Loucy (cell line): ENCODE measurements around the gene PKP4.

ENCODE experiments used
- H2AFZ ChIP-seq: fragments of 200-600 bp; sonication (generic); 2 replicates; pipeline ENCODE4 v1.6.0; 2016; ENCODE audit warnings: antibody characterized with exemption, mild to moderate bottlenecking, low read length, moderate library complexity
- H3F3A ChIP-seq: fragments of 200-600 bp; 2 replicates; pipeline ENCODE4 v1.6.0; 2016; ENCODE audit warnings: antibody characterized with exemption, low read depth, mild to moderate bottlenecking
- H3K27me3 ChIP-seq: fragments of 200-600 bp; sonication (generic); 2 replicates; pipeline ENCODE4 v1.6.1; 2014; ENCODE audit warnings: low read length, mild to moderate bottlenecking; ENCODE audit not compliant: insufficient read depth, poor library complexity, severe bottlenecking
- H3K36me3 ChIP-seq: fragments of 200-600 bp; sonication (generic); 2 replicates; pipeline ENCODE4 v1.6.1; 2016; ENCODE audit warnings: low read length; ENCODE audit not compliant: insufficient read depth
- H3K4me1 ChIP-seq: fragments of 200-600 bp; sonication (generic); 2 replicates; pipeline ENCODE4 v1.5.1; 2014; ENCODE audit warnings: low read length, mild to moderate bottlenecking; ENCODE audit not compliant: insufficient read depth, poor library complexity, severe bottlenecking
- H3K4me2 ChIP-seq: fragments of 200-600 bp; sonication (generic); 2 replicates; pipeline ENCODE4 v1.6.0; 2014; ENCODE audit warnings: antibody characterized with exemption, low read length, low read depth, mild to moderate bottlenecking; ENCODE audit not compliant: poor library complexity, severe bottlenecking
- H3K4me3 ChIP-seq: fragments of 200-600 bp; sonication (generic); 2 replicates; pipeline ENCODE4 v1.5.1; 2014; ENCODE audit warnings: low read length, mild to moderate bottlenecking, mixed read lengths; ENCODE audit not compliant: poor library complexity, severe bottlenecking
- H3K79me2 ChIP-seq: fragments of 200-600 bp; sonication (generic); 2 replicates; pipeline ENCODE4 v1.6.1; 2014; ENCODE audit warnings: low read length; ENCODE audit not compliant: insufficient read depth
- H3K9ac ChIP-seq: fragments of 200-600 bp; sonication (generic); 2 replicates; pipeline ENCODE4 v1.6.0; 2014; ENCODE audit warnings: mild to moderate bottlenecking, low read depth, low read length, moderate library complexity; ENCODE audit not compliant: poor library complexity, severe bottlenecking
- H3K9me2 ChIP-seq: fragments of 200-600 bp; sonication (generic); replicated peaks from 2 replicates; pipeline ENCODE4 v1.6.1; 2016; ENCODE audit warnings: low read depth, low read length, mixed read lengths
- H3K9me3 ChIP-seq: fragments of 200-600 bp; sonication (generic); 2 replicates; pipeline ENCODE4 v1.6.1; 2014; ENCODE audit warnings: mild to moderate bottlenecking, antibody characterized with exemption, low read length, low read depth; ENCODE audit not compliant: insufficient read depth
- H4K20me1 ChIP-seq: fragments of 200-600 bp; sonication (generic); 2 replicates; pipeline ENCODE4 v1.6.0; 2014; ENCODE audit warnings: antibody characterized with exemption, low read length, mild to moderate bottlenecking; ENCODE audit not compliant: insufficient read depth, poor library complexity, severe bottlenecking
- EZH2phosphoT487 ChIP-seq: fragments of 200-600 bp; IDR thresholded peaks from 2 replicates; pipeline ENCODE4 v1.6.1; 2018; ENCODE audit warnings: antibody characterized with exemption, mild to moderate bottlenecking, moderate library complexity, borderline replicate concordance
- TF ChIP-seq, protein P1 (sequence below): fragments of 200-600 bp; sonication (generic); conservative IDR thresholded peaks from 2 replicates; pipeline ENCODE4 v1.5.1; 2014; ENCODE audit warnings: mild to moderate bottlenecking, antibody characterized with exemption, low read length

PKP4 gene

DNA sequence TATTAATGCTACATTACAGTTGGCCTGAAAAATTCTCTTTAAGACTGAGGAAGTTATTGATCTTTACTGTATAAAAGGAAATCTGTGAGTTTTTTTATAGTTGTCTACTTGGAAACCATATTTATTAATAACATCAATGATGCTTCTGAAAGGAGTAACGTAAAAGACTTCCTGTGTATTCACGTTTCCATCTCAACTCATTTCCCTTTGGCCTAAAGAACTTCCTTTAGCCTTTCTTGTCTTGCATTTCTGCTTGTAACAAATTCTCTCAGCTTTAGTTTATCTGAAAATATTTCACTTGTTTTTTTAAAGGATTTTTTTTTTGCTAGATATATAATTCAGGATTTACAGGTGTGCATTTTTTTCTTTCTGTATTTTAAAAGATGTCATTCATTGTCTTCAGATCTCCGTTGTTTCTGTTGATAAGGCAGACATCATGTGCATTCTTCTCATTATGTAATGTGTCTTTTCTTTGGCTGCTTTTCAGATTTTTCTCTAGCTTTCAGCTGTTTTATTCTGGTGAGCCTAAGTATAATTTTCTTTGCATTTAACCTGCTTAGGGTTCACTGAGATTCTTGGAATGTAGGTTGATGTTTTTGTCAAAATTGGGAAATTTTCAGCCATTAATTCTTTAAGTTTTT is 179.3 kb downstream of the PKP4 start:
- Histone ChIP-seq H2AFZ (no peak overlapping the region), H3K9me3 (no peaks in the 10 kb centered on the region), H3K9me2 (no peaks in the 10 kb centered on the region), H3K4me3 (no peak overlapping the region), H4K20me1 (no peaks in the 10 kb centered on the region), H3K36me3 (peaks cover 21% of the 10 kb centered on the region; the same call in 1 of the 2 replicates), H3K9ac (no peak overlapping the region), H3K79me2 (no peaks in the 10 kb centered on the region), H3K4me1 (peaks cover 11% of the 10 kb centered on the region), H3K4me2 (peak overlapping the region; percentile 24), H3K27me3 (no peaks in the 10 kb centered on the region), H3F3A (no peaks in the 10 kb centered on the region)
- TF ChIP-seq EZH2phosphoT487: no peak

DNA sequence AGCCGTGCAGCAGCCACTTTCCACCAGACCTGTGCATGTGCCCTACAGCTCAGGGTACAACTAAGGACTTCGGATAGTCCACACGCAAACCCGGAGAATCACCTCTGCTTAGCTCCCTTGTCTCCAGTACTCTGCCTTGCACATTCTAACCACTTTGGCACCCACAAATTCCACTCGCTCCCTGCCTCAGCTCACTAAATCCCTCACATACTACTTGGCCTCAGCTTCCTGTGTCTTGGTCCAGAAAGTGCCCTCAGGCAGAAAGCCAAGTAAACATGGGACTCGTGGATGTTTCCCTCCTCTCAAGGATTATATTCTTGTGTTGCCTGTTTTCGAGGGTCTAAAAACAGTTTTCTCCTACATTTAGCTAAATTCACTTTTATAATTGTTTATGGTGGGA is 180.6 kb downstream of the PKP4 start:
- Histone ChIP-seq H4K20me1 (no peaks in the 10 kb centered on the region), H3K9ac (no peak overlapping the region)

DNA sequence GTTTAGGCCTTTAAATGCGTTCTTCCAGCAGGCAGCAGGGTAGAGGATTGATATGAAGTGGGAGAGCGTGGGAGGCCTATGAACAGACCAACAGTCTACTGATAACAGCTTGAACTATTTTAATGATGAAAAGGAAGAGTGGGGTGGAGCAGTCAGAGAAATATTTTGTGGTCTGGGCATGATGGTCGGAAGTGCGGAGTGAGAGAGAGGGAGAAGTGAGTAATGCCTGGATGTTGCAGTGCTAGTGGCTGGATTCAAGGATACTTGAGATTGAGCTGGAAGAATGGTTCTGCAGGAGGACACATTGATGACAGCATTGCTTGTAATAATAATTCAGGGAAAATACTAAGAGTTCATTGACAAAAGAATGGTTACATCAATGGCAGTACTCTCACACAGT is 187.4 kb downstream of the PKP4 start:
- TF ChIP-seq, protein P1, sequence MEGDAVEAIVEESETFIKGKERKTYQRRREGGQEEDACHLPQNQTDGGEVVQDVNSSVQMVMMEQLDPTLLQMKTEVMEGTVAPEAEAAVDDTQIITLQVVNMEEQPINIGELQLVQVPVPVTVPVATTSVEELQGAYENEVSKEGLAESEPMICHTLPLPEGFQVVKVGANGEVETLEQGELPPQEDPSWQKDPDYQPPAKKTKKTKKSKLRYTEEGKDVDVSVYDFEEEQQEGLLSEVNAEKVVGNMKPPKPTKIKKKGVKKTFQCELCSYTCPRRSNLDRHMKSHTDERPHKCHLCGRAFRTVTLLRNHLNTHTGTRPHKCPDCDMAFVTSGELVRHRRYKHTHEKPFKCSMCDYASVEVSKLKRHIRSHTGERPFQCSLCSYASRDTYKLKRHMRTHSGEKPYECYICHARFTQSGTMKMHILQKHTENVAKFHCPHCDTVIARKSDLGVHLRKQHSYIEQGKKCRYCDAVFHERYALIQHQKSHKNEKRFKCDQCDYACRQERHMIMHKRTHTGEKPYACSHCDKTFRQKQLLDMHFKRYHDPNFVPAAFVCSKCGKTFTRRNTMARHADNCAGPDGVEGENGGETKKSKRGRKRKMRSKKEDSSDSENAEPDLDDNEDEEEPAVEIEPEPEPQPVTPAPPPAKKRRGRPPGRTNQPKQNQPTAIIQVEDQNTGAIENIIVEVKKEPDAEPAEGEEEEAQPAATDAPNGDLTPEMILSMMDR: no peak
- TF ChIP-seq EZH2phosphoT487: no peak
- H3K27me3 ChIP-seq: no peaks in the 10 kb centered on the region
- no peaks in the 10 kb centered on the region for H3K9me2 ChIP-seq
- H3K9ac ChIP-seq: no peak overlapping the region
- 0 out of 2 replicates have a peak, but pooled peaks cover 3% of the 10 kb centered on the region for H3K36me3 ChIP-seq
- no peaks in the 10 kb centered on the region for H3F3A ChIP-seq
- no peak overlapping the region for H3K4me2 ChIP-seq
- H3K4me1 ChIP-seq: no peaks in the 10 kb centered on the region
- H4K20me1 ChIP-seq: no peaks in the 10 kb centered on the region
- H2AFZ ChIP-seq: no peak overlapping the region
- H3K79me2 ChIP-seq: no peaks in the 10 kb centered on the region
- no peak overlapping the region for H3K4me3 ChIP-seq
- no peaks in the 10 kb centered on the region for H3K9me3 ChIP-seq

More for the DNA sequence above, 180.6 kb downstream of the PKP4 start:
- no peak for TF ChIP-seq EZH2phosphoT487
- TF ChIP-seq, protein P1: no peak
- Histone ChIP-seq H3K4me2 (no peak overlapping the region), H3K9me2 (no peaks in the 10 kb centered on the region), H3K27me3 (no peaks in the 10 kb centered on the region), H3K9me3 (no peaks in the 10 kb centered on the region), H2AFZ (no peak overlapping the region), H3F3A (no peaks in the 10 kb centered on the region), H3K4me1 (peaks cover 11% of the 10 kb centered on the region), H3K4me3 (no peak overlapping the region), H3K79me2 (no peaks in the 10 kb centered on the region), H3K36me3 (peaks cover 14% of the 10 kb centered on the region; the same call in 1 of the 2 replicates)

DNA sequence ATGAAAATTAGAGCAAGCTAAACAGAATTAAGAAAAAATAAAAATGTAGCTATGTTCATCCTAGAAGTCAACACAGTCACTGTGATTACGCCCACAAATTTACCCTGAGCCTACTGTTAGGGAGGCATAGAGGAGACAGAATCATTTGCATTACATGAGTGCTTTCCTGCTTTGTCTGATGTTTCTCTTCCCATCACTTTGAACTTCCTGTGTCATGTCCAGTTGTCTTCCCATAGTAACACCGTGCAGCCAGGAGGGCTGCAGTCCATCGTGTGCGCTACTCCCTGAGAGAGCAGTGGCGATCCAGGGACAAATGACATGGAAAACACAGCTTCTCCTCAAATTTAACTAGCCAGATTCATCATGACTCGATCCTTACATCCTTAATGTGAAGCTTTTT is 188.5 kb downstream of the PKP4 start:
- H3K79me2 ChIP-seq: no peaks in the 10 kb centered on the region
- H3K4me1 ChIP-seq: peaks cover 5% of the 10 kb centered on the region
- no peaks in the 10 kb centered on the region for H4K20me1 ChIP-seq
- 0 out of 2 replicates have a peak, but pooled peaks cover 3% of the 10 kb centered on the region for H3K36me3 ChIP-seq
- H3K9ac ChIP-seq: no peak overlapping the region
- no peak overlapping the region for H2AFZ ChIP-seq
- H3K4me3 ChIP-seq: no peak overlapping the region
- no peak overlapping the region for H3K4me2 ChIP-seq
- no peaks in the 10 kb centered on the region for H3K9me2 ChIP-seq
- H3K9me3 ChIP-seq: no peaks in the 10 kb centered on the region
- no peak for TF ChIP-seq EZH2phosphoT487
- TF ChIP-seq, protein P1: no peak
- H3K27me3 ChIP-seq: no peaks in the 10 kb centered on the region
- H3F3A ChIP-seq: no peaks in the 10 kb centered on the region
